Measurements from ENCODE around the gene NR1I3. TPM values are rescaled to one million over a fixed set of nuclear protein-coding genes. Genes with fewer than 3 reads are reported as not detected.

The NR1I3 gene
- polyA plus RNA-seq, 2 of the 4 experiments (the other 2 are of a cell fraction): not detected

GRCh38 chr1:161197560-161198193, 40.3 kb downstream of the NR1I3 start:
- no peak overlapping the region for H3K4me2 ChIP-seq
- DNase-seq (ENCODE audit: low read depth in 1 of 2, low spot score in 1 of 2): no peak
- CTCF ChIA-PET: interaction anchor here (1.0 to 18.8 kb wide), 5 partner anchors 9 to 186 kb away, joined by 4 to 200 read pairs (median 7); partner anchors contain the start of genes PPOX and TOMM40L
- H3K4me3 ChIP-seq: no peak overlapping the region
- FAIRE-seq: no peak
- H3K27ac ChIP-seq: no peak overlapping the region
- 82% methylated on average over 11 of the region's 11 CpGs for WGBS (ENCODE audit: missing lambda C conversion rate)
- POLR2A ChIA-PET: no interaction called here
- no peak for TF ChIP-seq GATA3 (IDR thresholded peaks at IDR 0.05; ENCODE audit: borderline replicate concordance)
- TF ChIP-seq EP300 (IDR thresholded peaks at IDR 0.05): no peak
- no peak for TF ChIP-seq HEYL (CRISPR knock-in tag; IDR thresholded peaks at IDR 0.05)
- TF ChIP-seq HOXA7 (CRISPR knock-in tag; IDR thresholded peaks at IDR 0.05): no peak
- no peak for TF ChIP-seq CBX8 (IDR thresholded peaks at IDR 0.05)
- no peak for TF ChIP-seq ESRRA (IDR thresholded peaks at IDR 0.05; ENCODE audit: borderline replicate concordance, low read length)
- TF ChIP-seq E2F6 (IDR thresholded peaks at IDR 0.05; ENCODE audit: borderline replicate concordance, low read depth): no peak
- TF ChIP-seq FOSB (CRISPR knock-in tag; IDR thresholded peaks at IDR 0.05): no peak
- TF ChIP-seq HOXB13 (CRISPR knock-in tag; IDR thresholded peaks at IDR 0.05; ENCODE audit: low read depth): no peak
- no peak for TF ChIP-seq RARB (CRISPR knock-in tag; IDR thresholded peaks at IDR 0.05)
- no peak for TF ChIP-seq CEBPB (IDR thresholded peaks at IDR 0.05)
- TF ChIP-seq RCOR1 (IDR thresholded peaks at IDR 0.05; ENCODE audit: low read depth, low read length): no peak
- no peak for TF ChIP-seq FOSL2 (IDR thresholded peaks at IDR 0.05)
- no peak for TF ChIP-seq FOSL2 (CRISPR knock-in tag; IDR thresholded peaks at IDR 0.05)
- no peak for TF ChIP-seq JUNB (IDR thresholded peaks at IDR 0.05)
- no peak for TF ChIP-seq NFE2L2 (conservative IDR thresholded peaks at IDR 0.05; ENCODE audit: low read length)
- no peak for ATAC-seq
- no peaks in the 10 kb centered on the region for H3K9me3 ChIP-seq
- H3K4me1 ChIP-seq: peaks cover 21% of the 10 kb centered on the region

DNA sequence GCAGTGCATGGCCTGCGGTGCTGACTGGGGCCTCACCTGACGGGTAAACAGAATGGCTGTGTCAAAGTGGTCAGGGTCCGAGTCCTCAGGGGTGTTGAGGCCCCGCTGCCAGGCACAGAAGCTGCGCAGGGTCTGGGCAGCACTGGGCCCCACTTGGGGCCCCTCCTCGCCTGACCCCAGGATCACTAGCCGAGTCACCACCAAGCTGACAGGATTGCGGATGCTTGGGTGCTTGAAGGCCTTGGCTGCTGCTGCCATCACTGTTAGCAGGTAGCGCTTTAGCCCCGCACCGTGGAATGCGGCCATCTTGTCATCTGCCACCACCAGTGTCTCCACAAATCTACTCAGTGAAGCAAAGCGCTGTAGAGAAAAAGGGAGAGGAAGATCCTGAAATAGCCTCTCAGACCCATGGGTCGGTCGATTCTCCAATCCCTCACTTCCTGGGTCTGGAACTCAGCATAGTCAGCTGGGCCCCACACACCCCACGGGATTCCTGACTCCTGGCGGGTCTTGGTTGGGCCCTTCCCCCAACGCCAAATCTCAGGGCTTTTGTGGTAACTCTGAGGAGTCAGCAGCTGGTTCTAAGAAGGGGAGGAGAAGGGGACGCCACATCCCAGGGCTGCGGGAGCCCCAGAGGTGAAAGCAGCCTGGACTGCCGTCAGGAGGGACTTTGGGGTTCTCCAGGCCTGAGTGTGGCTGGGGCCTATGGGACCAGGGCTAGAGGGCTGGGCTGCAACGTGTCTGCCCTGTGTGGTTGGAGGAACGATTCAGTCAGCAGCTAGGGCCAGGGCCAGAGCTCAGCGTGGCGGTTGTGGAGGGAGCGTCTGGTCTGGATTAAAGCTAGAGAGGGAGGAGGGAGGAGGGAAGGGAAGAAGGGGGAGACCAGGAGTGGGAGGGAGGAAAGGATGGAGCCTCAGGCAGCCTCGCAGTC, 41.2 kb downstream of the NR1I3 start:
- TF ChIP-seq FOSB (CRISPR knock-in tag; IDR thresholded peaks at IDR 0.05) (no peak), CEBPB (IDR thresholded peaks at IDR 0.05) (no peak), MAFK (IDR thresholded peaks at IDR 0.05; ENCODE audit: partially characterized antibody) (no peak), EHF (CRISPR knock-in tag; IDR thresholded peaks at IDR 0.05) (no peak), SMC3 (IDR thresholded peaks at IDR 0.05) (no peak), RFX5 (IDR thresholded peaks at IDR 0.05) (no peak), MAZ (IDR thresholded peaks at IDR 0.05; ENCODE audit: borderline replicate concordance, low read depth, low read length) (no peak), NFE2L2 (conservative IDR thresholded peaks at IDR 0.05; ENCODE audit: low read length) (no peak), HOXB13 (CRISPR knock-in tag; IDR thresholded peaks at IDR 0.05; ENCODE audit: low read depth) (no peak), CHD4 (IDR thresholded peaks at IDR 0.05; ENCODE audit: borderline replicate concordance) (no peak), TP53 (CRISPR knock-in tag; IDR thresholded peaks at IDR 0.05) (no peak), HOXA7 (CRISPR knock-in tag; IDR thresholded peaks at IDR 0.05) (no peak), EHMT2 (IDR thresholded peaks at IDR 0.05; ENCODE audit: low read depth) (no peak), ZFP36 (IDR thresholded peaks at IDR 0.05; ENCODE audit: borderline replicate concordance, partially characterized antibody) (no peak), POLR2A (IDR thresholded peaks at IDR 0.05; ENCODE audit: low read length) (no peak)
- peaks cover 21% of the 10 kb centered on the region for H3K4me1 ChIP-seq
- ChIA-PET CTCF (interaction anchor here (0.9 to 18.8 kb wide), 5 partner anchors 10 to 187 kb away, joined by 3 to 200 read pairs (median 7); partner anchors contain the start of genes PPOX and TOMM40L), POLR2A (no interaction called here)
- no peak for FAIRE-seq
- H3K27ac ChIP-seq: no peak overlapping the region
- DNase-seq (ENCODE audit: low read depth in 1 of 2, low spot score in 1 of 2): no peak
- H3K4me2 ChIP-seq: no peak overlapping the region
- no peak for ATAC-seq
- H3K9me3 ChIP-seq: no peaks in the 10 kb centered on the region
- no peak overlapping the region for H3K4me3 ChIP-seq
- WGBS (ENCODE audit: missing lambda C conversion rate): 84% methylated on average over 27 of the region's 27 CpGs
